IMR-90 (cell line): ENCODE data around the gene PXT1. TPM values are rescaled to one million over a fixed set of nuclear protein-coding genes. Genes with fewer than 3 reads are reported as not detected.

Source experiments
- ATAC-seq: fragments of 200-7000 bp; cut with Tn5 transposase; 2 replicates; pipeline ENCODE4 v1.9.1; 2020; ENCODE audit warnings: low read depth, mild to moderate bottlenecking, moderate library complexity
- BruUV-seq: library from RNA; stranded (reverse); fragments of 400-500 nt; replicated peaks from 2 replicates; lab custom pipeline; 2021; lab: Mats Ljungman, UMichigan
- CTCF ChIA-PET: fragments of 300-600 bp; formaldehyde crosslinking; extraction: SDS; loops from one replicate; lab custom pipeline; 2021; ENCODE audit warnings: antibody characterized with exemption; lab: Yijun Ruan, JAX
- POLR2A ChIA-PET: fragments of 300-600 bp; sonication (Branson Sonifier 250); formaldehyde crosslinking; loops from one replicate; lab custom pipeline; 2022; ENCODE audit warnings: antibody characterized with exemption; ENCODE audit not compliant: unreplicated experiment; lab: Charles Lee
- DNase-seq: peaks from one replicate; pipeline ENCODE4 v3.0.0; 2013
- H2AFZ ChIP-seq: replicated peaks from 2 replicates; pipeline ENCODE3; 2013; ENCODE audit warnings: low read length, mild to moderate bottlenecking; ENCODE audit not compliant: poor library complexity
- H2AK5ac ChIP-seq: 2 replicates; pipeline ENCODE4 v1.6.1; 2013; ENCODE audit warnings: low read depth, low read length, inconsistent platforms
- H2AK9ac ChIP-seq: replicated peaks from 2 replicates; pipeline ENCODE3; 2013; ENCODE audit warnings: mild to moderate bottlenecking, low read depth, low read length, moderate library complexity; ENCODE audit not compliant: poor library complexity
- H2BK120ac ChIP-seq: 2 replicates; pipeline ENCODE4 v1.6.1; 2013; ENCODE audit warnings: low read depth, low read length, inconsistent platforms
- H2BK15ac ChIP-seq: 3 replicates; pipeline ENCODE4 v1.6.1; 2013; ENCODE audit warnings: low read depth, low read length, inconsistent platforms
- H2BK20ac ChIP-seq: 2 replicates; pipeline ENCODE4 v1.6.1; 2013; ENCODE audit warnings: low read depth, mild to moderate bottlenecking, inconsistent platforms, low read length, moderate library complexity
- H2BK5ac ChIP-seq: 2 replicates; pipeline ENCODE4 v1.6.1; 2013; ENCODE audit warnings: mild to moderate bottlenecking, low read depth, low read length, inconsistent platforms; ENCODE audit not compliant: poor library complexity, severe bottlenecking
- H3K14ac ChIP-seq: replicated peaks from 2 replicates; pipeline ENCODE4 v1.6.1; 2013; ENCODE audit warnings: low read depth, low read length, inconsistent platforms
- H3K18ac ChIP-seq: 2 replicates; pipeline ENCODE4 v1.6.1; 2013; ENCODE audit warnings: low read depth, low read length, control low read depth
- H3K23ac ChIP-seq: 2 replicates; pipeline ENCODE4 v1.6.1; 2013; ENCODE audit warnings: low read depth, low read length, inconsistent platforms
- H3K27ac ChIP-seq: 2 replicates; pipeline ENCODE4 v1.5.1; 2013; ENCODE audit warnings: mild to moderate bottlenecking, control low read depth, low read length; ENCODE audit not compliant: insufficient read depth
- H3K27me3 ChIP-seq: 2 replicates; pipeline ENCODE4 v1.6.1; 2013; ENCODE audit warnings: low read length; ENCODE audit not compliant: control insufficient read depth, insufficient read depth
- H3K36me3 ChIP-seq: 2 replicates; pipeline ENCODE4 v1.6.1; 2013; ENCODE audit warnings: low read length, mixed read lengths; ENCODE audit not compliant: control insufficient read depth, insufficient read depth
- H3K4ac ChIP-seq: 2 replicates; pipeline ENCODE4 v1.6.1; 2013; ENCODE audit warnings: low read depth, low read length, inconsistent platforms
- H3K4me1 ChIP-seq: 2 replicates; pipeline ENCODE4 v1.6.1; 2013; ENCODE audit warnings: low read length, mixed read lengths; ENCODE audit not compliant: control insufficient read depth, insufficient read depth
- H3K4me2 ChIP-seq: 2 replicates; pipeline ENCODE4 v1.6.1; 2013; ENCODE audit warnings: low read depth, mild to moderate bottlenecking, control low read depth, low read length, moderate library complexity
- H3K4me3 ChIP-seq: 2 replicates; pipeline ENCODE4 v1.5.1; 2013; ENCODE audit warnings: low read depth, mild to moderate bottlenecking, control low read depth, low read length, moderate library complexity; ENCODE audit not compliant: insufficient read depth
- H3K56ac ChIP-seq: 2 replicates; pipeline ENCODE4 v1.6.1; 2013; ENCODE audit warnings: low read length, inconsistent platforms; ENCODE audit not compliant: insufficient read depth; ENCODE audit errors: extremely low read depth
- H3K79me1 ChIP-seq, 2 experiments: 2 replicates each; pipeline ENCODE4 v1.6.1; 2013; ENCODE audit warnings: low read length in 2 of 2, inconsistent platforms in 1 of 2, low read depth in 1 of 2
- H3K9ac ChIP-seq: 2 replicates; pipeline ENCODE4 v1.6.1; 2013; ENCODE audit warnings: low read depth, low read length, control low read depth
- H3K9me1 ChIP-seq: 2 replicates; pipeline ENCODE4 v1.6.1; 2013; ENCODE audit warnings: low read length, inconsistent platforms; ENCODE audit not compliant: insufficient read depth
- H3K9me3 ChIP-seq: 2 replicates; pipeline ENCODE4 v1.6.1; 2013; ENCODE audit warnings: low read length; ENCODE audit not compliant: control insufficient read depth, insufficient read depth
- H4K20me1 ChIP-seq: 2 replicates; pipeline ENCODE4 v1.6.1; 2013; ENCODE audit warnings: low read length, inconsistent platforms; ENCODE audit not compliant: insufficient read depth
- H4K5ac ChIP-seq: 2 replicates; pipeline ENCODE4 v1.6.1; 2013; ENCODE audit warnings: mild to moderate bottlenecking, low read depth, low read length, control low read depth
- H4K8ac ChIP-seq, 2 experiments: 2 replicates each; pipeline ENCODE4 v1.6.1; 2013; ENCODE audit warnings: low read depth in 2 of 2, low read length in 2 of 2, control low read depth in 1 of 2, inconsistent platforms in 1 of 2
- H4K91ac ChIP-seq: 2 replicates; pipeline ENCODE4 v1.6.1; 2013; ENCODE audit warnings: low read depth, low read length, inconsistent platforms; ENCODE audit not compliant: insufficient read depth
- CEBPB ChIP-seq: IDR thresholded peaks from 2 replicates; pipeline ENCODE4 v1.6.1; 2012; ENCODE audit warnings: low read depth, low read length, improper control_type of control experiment
- FOS ChIP-seq: fragments of 150-350 bp; IDR thresholded peaks from 2 replicates; pipeline ENCODE4 v1.6.1; 2016; ENCODE audit warnings: low read depth, low read length
- WGBS, 2 experiments: methylation state at CpG; one replicate each; pipeline versions ENCODE4 v1.1.5 to v1.1.7; 2013; ENCODE audit warnings: missing lambda C conversion rate in 2 of 2; ENCODE audit not compliant: insufficient read length in 1 of 2; ENCODE audit errors: extremely low coverage in 2 of 2; 5-methylcytosine and 5-hydroxymethylcytosine counted together
- dilution Hi-C: fragments of 300-500 bp; cut with HindIII; formaldehyde crosslinking; loops from one replicate; pipeline ENCODE4 v1.14.3; 2018; ENCODE audit warnings: low sequenced_read_pairs; ENCODE audit not compliant: unreplicated experiment
- in situ Hi-C: fragments of 300-500 bp; cut with MboI; formaldehyde crosslinking; loops from 3 replicates; pipeline ENCODE4 v1.14.3; 2019; ENCODE audit warnings: low sequenced_read_pairs, inconsistent platforms, mixed read lengths
- intact Hi-C: fragments of 100-400 bp; cut with micrococcal nuclease; formaldehyde crosslinking; loops from 2 replicates; pipeline ENCODE4 v1.10.0; 2022
- polyA plus RNA-seq, 3 experiments: library from polyadenylated mRNA; depleted of rRNA; stranded (reverse); fragments of >200 nt; gene quantifications; 2 replicates each; pipeline ENCODE4 v1.2.3, GENCODE V29; 2012; ENCODE audit warnings: low replicate concordance in 1 of 3
- total RNA-seq: library from RNA; depleted of rRNA; stranded (reverse); fragments of >200 nt; gene quantifications from 2 replicates; pipeline ENCODE4 v1.2.3, GENCODE V29; 2012

The PXT1 gene
- total and polyA plus RNA-seq, 2 of the 4 experiments (the other 2 are of a cell fraction), result not detected

DNA sequence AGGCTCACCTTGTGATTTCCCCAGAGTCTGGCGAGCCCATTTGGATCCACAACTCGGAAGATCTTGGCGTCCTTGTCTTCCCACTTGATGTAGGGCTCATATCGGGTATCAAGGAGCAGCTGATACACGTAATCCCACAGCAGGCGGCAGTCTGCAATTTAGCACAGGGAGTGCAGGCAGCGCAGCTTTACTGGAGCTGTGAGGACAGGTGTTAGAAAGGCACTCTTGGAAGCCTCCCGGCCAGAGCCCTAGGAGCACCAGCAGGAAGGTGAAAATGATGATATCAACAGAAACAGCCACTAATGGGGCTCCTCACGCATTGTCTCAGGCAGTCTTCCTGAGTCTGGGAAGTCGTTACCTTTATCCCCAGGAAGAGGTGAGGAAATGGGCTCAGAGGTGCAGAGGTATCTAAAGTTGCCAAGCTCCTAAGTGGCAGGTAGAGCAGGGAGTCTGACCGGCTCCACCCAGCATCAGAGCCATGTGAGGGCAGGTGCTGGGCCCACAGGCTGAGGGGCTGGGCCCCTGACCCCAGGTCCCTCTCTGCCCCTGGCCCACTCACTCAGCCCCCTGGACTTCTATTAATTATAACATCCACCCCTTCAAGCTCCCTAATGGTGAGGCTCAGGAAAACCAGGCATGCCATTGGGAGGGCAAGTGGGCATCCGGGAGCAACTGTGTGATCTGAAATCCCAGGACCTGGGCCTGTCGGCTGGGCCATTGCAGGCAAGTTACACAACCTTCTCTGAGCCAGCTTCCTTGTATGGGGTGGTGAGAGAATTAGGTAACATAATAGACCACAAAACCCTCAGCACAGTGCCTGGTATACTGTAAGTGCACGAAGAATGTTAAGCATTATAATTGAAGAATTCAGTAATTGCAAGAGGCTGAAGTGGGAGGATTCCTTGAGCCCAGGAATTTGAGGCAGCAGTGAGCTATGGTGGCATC lies 73.5 kb downstream of the PXT1 start:
- Histone ChIP-seq H4K5ac (no peak overlapping the region), H2AFZ (peak overlapping the region; percentile 2), H2AK5ac (no peak overlapping the region; the same call in 1 of the 2 replicates), H2AK9ac (no peak overlapping the region), H3K4me3 (no peak overlapping the region), H3K9me3 (no peaks in the 10 kb centered on the region), H3K18ac (no peak overlapping the region), H3K9me1 (0 out of 2 replicates have a peak, but pooled peaks cover 3% of the 10 kb centered on the region), H3K23ac (no peak overlapping the region), H4K20me1 (no peaks in the 10 kb centered on the region), H3K4ac (peak overlapping the region; percentile 9; the same call in 1 of the 2 replicates), H2BK5ac (no peak overlapping the region), H3K14ac (no peak overlapping the region), H3K4me2 (no peak overlapping the region), H3K27ac (no peak overlapping the region), H4K91ac (peak overlapping the region; percentile 8; the same call in 1 of the 2 replicates), H3K56ac (no peak overlapping the region), H3K27me3 (peaks cover 24% of the 10 kb centered on the region), H3K79me1 (no peaks in the 10 kb centered on the region), H2BK20ac (peak overlapping the region; percentile 47), H2BK15ac (no peak overlapping the region; the same call in 2 of the 3 replicates), H3K36me3 (no peaks in the 10 kb centered on the region), H3K4me1 (peaks cover 3% of the 10 kb centered on the region), H3K9ac (no peak overlapping the region), H2BK120ac (no peak overlapping the region; the same call in 1 of the 2 replicates), H4K8ac (no peak overlapping the region)
- DNase-seq, result peak; percentile 83
- dilution Hi-C loops, result no loop called here
- intact Hi-C loops, result no loop called here
- peak; percentile 87 for ATAC-seq
- no TSS peak for BruUV-seq
- in situ Hi-C loops, result no loop called here
- ChIA-PET CTCF (interaction anchor here (0.5 kb wide), 1 partner anchor 376 kb away, joined by 4 read pairs; no protein-coding TSS in a partner anchor), POLR2A (no interaction called here)
- WGBS, 2 experiments, result 51% methylated on average over 5 of the region's 14 CpGs; no CpG with 5 or more reads in 1 of the 2 experiments
- TF ChIP-seq CEBPB (peak; percentile 96), FOS (no peak)
